HL-60 (cell line): ENCODE results near the gene LUZP2.

Source experiments
- DNase-seq, 2 experiments: peaks; one replicate each; pipeline ENCODE4 v3.0.0-alpha.2; 2010 to 2020; ENCODE audit warnings: low read depth in 1 of 2, low spot score in 1 of 2
- H3K27ac ChIP-seq: fragments of 250-450 bp; sonication (Bioruptor Pico); replicated peaks from 2 replicates; pipeline ENCODE4 v1.5.1; 2020; ENCODE audit warnings: mild to moderate bottlenecking, moderate library complexity
- H3K27me3 ChIP-seq: fragments of 250-450 bp; sonication (Bioruptor Pico); 2 replicates; pipeline ENCODE4 v1.5.1; 2021; ENCODE audit warnings: mild to moderate bottlenecking, moderate library complexity; ENCODE audit not compliant: insufficient read depth, poor library complexity, severe bottlenecking
- H3K4me3 ChIP-seq: replicated peaks from 2 replicates; pipeline ENCODE4 v1.5.1; 2011; ENCODE audit warnings: mild to moderate bottlenecking, control low read depth, low read length; ENCODE audit not compliant: insufficient read depth
- GABPA ChIP-seq: IDR thresholded peaks from 2 replicates; pipeline ENCODE4 v1.6.1; 2012; ENCODE audit warnings: low read depth
- POLR2AphosphoS5 ChIP-seq: IDR thresholded peaks from 2 replicates; pipeline ENCODE4 v1.6.1; 2012; ENCODE audit warnings: low read depth
- SPI1 ChIP-seq: IDR thresholded peaks from 2 replicates; pipeline ENCODE4 v1.6.1; 2012; ENCODE audit warnings: low read depth, mild to moderate bottlenecking, borderline replicate concordance
- TF ChIP-seq, protein P1 (sequence below): IDR thresholded peaks from one replicate; pipeline ENCODE4 v1.5.1; 2011; ENCODE audit warnings: low read length, control low read depth, inconsistent platforms; ENCODE audit not compliant: insufficient read depth
- TF ChIP-seq, protein P2 (sequence below): IDR thresholded peaks from 2 replicates; pipeline ENCODE4 v1.6.1; 2012; ENCODE audit warnings: low read depth; ENCODE audit not compliant: insufficient replicate concordance

LUZP2 gene

DNA sequence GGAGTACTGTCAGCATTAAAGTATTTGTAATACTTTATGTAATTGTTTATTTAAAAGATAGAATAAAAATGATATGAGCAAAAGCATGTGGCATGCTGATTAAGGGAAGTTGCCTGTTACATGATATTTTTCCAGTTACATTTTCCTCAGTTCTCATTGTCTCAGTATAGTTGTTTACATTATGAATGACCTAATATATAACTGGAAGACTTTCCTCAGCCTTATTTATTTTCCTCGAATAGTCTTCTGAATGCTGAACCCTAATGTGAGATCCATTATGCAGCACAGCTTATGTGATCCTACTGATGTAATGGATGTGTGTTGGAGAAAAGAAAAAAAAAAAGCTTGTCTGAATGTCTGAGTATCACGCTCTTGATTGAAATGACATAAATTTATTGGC is 95.5 kb downstream of the LUZP2 start:
- no peaks in the 10 kb centered on the region for H3K27me3 ChIP-seq
- H3K4me3 ChIP-seq = no peak overlapping the region
- H3K27ac ChIP-seq = no peak overlapping the region
- TF ChIP-seq, protein P1, sequence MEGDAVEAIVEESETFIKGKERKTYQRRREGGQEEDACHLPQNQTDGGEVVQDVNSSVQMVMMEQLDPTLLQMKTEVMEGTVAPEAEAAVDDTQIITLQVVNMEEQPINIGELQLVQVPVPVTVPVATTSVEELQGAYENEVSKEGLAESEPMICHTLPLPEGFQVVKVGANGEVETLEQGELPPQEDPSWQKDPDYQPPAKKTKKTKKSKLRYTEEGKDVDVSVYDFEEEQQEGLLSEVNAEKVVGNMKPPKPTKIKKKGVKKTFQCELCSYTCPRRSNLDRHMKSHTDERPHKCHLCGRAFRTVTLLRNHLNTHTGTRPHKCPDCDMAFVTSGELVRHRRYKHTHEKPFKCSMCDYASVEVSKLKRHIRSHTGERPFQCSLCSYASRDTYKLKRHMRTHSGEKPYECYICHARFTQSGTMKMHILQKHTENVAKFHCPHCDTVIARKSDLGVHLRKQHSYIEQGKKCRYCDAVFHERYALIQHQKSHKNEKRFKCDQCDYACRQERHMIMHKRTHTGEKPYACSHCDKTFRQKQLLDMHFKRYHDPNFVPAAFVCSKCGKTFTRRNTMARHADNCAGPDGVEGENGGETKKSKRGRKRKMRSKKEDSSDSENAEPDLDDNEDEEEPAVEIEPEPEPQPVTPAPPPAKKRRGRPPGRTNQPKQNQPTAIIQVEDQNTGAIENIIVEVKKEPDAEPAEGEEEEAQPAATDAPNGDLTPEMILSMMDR = no peak
- no peak for TF ChIP-seq POLR2AphosphoS5
- no peak for TF ChIP-seq SPI1
- TF ChIP-seq GABPA = no peak
- TF ChIP-seq, protein P2, sequence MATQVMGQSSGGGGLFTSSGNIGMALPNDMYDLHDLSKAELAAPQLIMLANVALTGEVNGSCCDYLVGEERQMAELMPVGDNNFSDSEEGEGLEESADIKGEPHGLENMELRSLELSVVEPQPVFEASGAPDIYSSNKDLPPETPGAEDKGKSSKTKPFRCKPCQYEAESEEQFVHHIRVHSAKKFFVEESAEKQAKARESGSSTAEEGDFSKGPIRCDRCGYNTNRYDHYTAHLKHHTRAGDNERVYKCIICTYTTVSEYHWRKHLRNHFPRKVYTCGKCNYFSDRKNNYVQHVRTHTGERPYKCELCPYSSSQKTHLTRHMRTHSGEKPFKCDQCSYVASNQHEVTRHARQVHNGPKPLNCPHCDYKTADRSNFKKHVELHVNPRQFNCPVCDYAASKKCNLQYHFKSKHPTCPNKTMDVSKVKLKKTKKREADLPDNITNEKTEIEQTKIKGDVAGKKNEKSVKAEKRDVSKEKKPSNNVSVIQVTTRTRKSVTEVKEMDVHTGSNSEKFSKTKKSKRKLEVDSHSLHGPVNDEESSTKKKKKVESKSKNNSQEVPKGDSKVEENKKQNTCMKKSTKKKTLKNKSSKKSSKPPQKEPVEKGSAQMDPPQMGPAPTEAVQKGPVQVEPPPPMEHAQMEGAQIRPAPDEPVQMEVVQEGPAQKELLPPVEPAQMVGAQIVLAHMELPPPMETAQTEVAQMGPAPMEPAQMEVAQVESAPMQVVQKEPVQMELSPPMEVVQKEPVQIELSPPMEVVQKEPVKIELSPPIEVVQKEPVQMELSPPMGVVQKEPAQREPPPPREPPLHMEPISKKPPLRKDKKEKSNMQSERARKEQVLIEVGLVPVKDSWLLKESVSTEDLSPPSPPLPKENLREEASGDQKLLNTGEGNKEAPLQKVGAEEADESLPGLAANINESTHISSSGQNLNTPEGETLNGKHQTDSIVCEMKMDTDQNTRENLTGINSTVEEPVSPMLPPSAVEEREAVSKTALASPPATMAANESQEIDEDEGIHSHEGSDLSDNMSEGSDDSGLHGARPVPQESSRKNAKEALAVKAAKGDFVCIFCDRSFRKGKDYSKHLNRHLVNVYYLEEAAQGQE = no peak
- no peak for DNase-seq

DNA sequence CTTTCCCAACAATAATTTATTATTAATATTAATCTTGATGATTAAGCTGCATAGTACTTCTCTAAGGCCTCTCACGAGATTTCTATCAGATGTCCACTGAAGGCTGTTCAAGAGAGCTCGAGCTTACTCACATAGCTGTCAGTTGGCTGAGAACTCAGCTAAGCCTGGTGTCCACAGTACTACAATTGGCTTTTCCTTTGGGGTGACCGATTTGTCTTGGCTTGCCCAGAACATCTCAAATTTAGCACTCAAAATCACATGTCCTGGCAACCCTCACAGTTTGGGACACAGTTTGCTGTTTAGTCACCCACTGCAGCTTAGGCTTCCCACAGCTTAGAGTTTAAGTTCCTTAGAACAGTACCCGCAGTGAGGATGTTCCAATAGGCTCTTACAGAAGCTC is 96.5 kb downstream of the LUZP2 start:
- no peak overlapping the region for H3K4me3 ChIP-seq
- TF ChIP-seq SPI1 = no peak
- no peaks in the 10 kb centered on the region for H3K27me3 ChIP-seq
- DNase-seq = no peak
- no peak overlapping the region for H3K27ac ChIP-seq

DNA sequence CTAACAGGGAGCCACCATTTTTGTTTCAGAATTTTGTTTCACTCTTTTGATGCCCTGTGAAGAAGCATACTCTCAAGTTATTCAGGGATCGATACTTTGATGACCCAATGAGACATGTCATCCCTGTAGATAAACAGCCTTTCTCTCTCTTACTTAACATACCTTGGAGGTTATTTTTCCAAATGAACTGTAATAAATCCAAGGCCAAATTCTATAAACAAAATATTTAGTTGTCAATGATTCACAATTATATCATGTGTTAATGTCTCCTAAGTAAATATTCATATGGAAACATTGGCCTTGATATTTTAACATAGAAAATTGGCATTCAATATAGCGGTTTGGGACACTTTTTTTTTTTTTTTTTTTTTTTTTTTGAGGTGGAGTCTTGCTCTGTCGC is 97.5 kb downstream of the LUZP2 start:
- H3K4me3 ChIP-seq = no peak overlapping the region
- no peak for DNase-seq
- TF ChIP-seq, protein P2 = no peak
- no peak for TF ChIP-seq SPI1
- no peak for TF ChIP-seq POLR2AphosphoS5
- TF ChIP-seq, protein P1 = no peak
- TF ChIP-seq GABPA = no peak

DNA sequence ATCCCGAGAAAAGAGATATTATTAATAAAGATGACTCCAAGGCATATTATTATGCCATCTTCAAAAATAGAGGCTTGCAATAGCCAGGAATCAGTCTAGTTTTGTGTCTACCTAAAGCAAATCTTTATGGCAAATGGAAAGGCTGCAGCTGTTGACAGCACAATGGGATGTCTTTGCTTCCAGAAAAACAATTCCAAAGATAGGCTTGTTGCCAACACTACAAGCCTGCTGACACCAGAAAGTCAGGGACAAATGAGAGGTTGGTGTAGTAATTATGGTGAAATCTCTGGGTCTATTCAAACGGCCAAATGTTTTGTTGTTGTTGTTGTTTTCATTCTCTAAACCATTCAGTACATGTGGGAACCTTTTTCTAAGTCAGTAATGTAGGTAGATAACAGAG is 101.8 kb downstream of the LUZP2 start:
- no peak overlapping the region for H3K4me3 ChIP-seq
- no peaks in the 10 kb centered on the region for H3K27me3 ChIP-seq
- TF ChIP-seq SPI1 (no peak), POLR2AphosphoS5 (no peak)
- TF ChIP-seq, protein P1 = no peak
- TF ChIP-seq, protein P2 = no peak
- DNase-seq = no peak
- H3K27ac ChIP-seq = no peak overlapping the region

More for the DNA sequence above, 97.5 kb downstream of the LUZP2 start:
- Histone ChIP-seq H3K27me3 (no peaks in the 10 kb centered on the region), H3K27ac (no peak overlapping the region)
